Heart left ventricle (tissue), 13 donors: ENCODE data around the gene SYCP1.

ENCODE experiments used
- POLR2A ChIP-seq, 2 donors: fragments of 450-650 bp; IDR thresholded peaks; one replicate each; pipeline ENCODE4 v1.6.1; 2017; ENCODE audit warnings: antibody characterized with exemption in 2 of 2, mild to moderate bottlenecking in 2 of 2, moderate library complexity in 2 of 2
- TF ChIP-seq, protein P1 (sequence below), 12 donors: fragments of 200-600 bp; sonication (generic) in 4 of 12; IDR thresholded peaks; one replicate each; pipeline versions ENCODE4 v1.5.0 to v1.8.0; 2018 to 2022; ENCODE audit warnings: antibody characterized with exemption in 12 of 12, mild to moderate bottlenecking in 5 of 12
- donor health status: ischemic (EF 13 %, LVEDD 7.1; RV severe dilation, severe dysfunction).
- donor health status: DM: no; HTN: yes; CAD: no.
- donor health status: DM: no; HTN: no; CAD: no.
- donor health status: ischemic (EF 25% LVEDD 6.9; RV normal size, moderate dysfunction).
- donor health status: ischemic (EF 25% LVEDD 5.7; RV mildly dilated, moderate dysfunction).
- donor health status: ischemic (EF 35%, LVEDD 5.7; RV mildly dilated, moderate dysfunction).
- donor health status: nonischemic (EF 11% LVEDD 7.7; RV severe dilation, severe dysfunction).
- donor health status: DM: yes; HTN: yes; CAD: no.
- donor health status: PGD.
- donor health status: ischemic (EF 29% LVEDD 5.4; RV normal size, mild dysfunction).
- donor health status: nonischemic (EF 23%, LVEDD 6.1; RV moderate dilation, normal function).

DNA sequence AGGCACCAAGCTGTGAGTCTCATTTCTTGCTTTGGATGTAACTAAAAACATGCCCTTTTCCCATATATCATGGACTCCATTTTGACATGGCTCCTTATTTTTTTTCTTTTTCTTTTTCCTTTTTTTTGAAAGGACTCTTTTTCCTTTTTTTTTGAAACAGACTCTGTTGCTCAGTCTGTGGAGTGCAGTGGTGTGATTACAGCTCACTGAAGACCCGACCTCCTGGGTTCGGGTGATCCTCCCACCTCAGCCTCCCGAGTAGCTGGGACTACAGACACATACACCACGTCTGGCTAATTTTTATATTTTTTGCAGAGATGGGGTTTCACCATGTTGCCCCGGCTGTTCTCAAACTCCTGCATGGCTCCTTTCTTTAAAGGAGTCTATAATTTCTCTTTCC is 10.4 kb upstream of the SYCP1 start:
- no peak for TF ChIP-seq POLR2A (IDR thresholded peaks at IDR 0.05)
- TF ChIP-seq, protein P1, sequence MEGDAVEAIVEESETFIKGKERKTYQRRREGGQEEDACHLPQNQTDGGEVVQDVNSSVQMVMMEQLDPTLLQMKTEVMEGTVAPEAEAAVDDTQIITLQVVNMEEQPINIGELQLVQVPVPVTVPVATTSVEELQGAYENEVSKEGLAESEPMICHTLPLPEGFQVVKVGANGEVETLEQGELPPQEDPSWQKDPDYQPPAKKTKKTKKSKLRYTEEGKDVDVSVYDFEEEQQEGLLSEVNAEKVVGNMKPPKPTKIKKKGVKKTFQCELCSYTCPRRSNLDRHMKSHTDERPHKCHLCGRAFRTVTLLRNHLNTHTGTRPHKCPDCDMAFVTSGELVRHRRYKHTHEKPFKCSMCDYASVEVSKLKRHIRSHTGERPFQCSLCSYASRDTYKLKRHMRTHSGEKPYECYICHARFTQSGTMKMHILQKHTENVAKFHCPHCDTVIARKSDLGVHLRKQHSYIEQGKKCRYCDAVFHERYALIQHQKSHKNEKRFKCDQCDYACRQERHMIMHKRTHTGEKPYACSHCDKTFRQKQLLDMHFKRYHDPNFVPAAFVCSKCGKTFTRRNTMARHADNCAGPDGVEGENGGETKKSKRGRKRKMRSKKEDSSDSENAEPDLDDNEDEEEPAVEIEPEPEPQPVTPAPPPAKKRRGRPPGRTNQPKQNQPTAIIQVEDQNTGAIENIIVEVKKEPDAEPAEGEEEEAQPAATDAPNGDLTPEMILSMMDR (IDR thresholded peaks at IDR 0.05) = no peak
